ENCODE measurements around the gene UBE2Z. TPM values are rescaled to one million over a fixed set of nuclear protein-coding genes. Genes with fewer than 3 reads are reported as not detected.

Gene UBE2Z
- total and polyA plus RNA-seq, 2 of the 8 experiments (the other 6 are each of a cell fraction or from before 2014, with no cell fraction given): 73.4 to 75.9 TPM

- H3K4me2 ChIP-seq (ENCODE audit: insufficient read depth in 1 of 2, low read depth in 2 of 2, low read length in 2 of 2): no peak overlapping the region
- peak overlapping the region; percentile 62; the same call in 1 of the 2 replicates for H2BK12ac ChIP-seq (ENCODE audit: low read depth, low read length)
- no peak overlapping the region for H3K27ac ChIP-seq (ENCODE audit: low read depth, low read length)
- CTCF ChIA-PET (ENCODE audit: partially characterized antibody): interaction anchor here (0.6 to 63.3 kb wide), 56 partner anchors 10 to 411 kb away, joined by 3 to 2590 read pairs (median 6); partner anchors contain the start of genes CALCOCO2, HOXB13, PRAC1 and PRAC2
- H3K4me1 ChIP-seq (replicated peaks in 1 of 4; ENCODE audit: control insufficient read depth in 3 of 4, insufficient read depth in 4 of 4, low read length in 3 of 4): no peaks in the 10 kb centered on the region
- H3K18ac ChIP-seq (ENCODE audit: extremely low read depth, low read length): no peak overlapping the region
- 0 out of 2 replicates have a peak overlapping the region, but pooled peaks have one; percentile 2 for H2BK20ac ChIP-seq (ENCODE audit: low read length)
- FAIRE-seq (peak; percentile 73), DNase-seq (ENCODE audit: low read depth in 1 of 2, low spot score in 2 of 2) (peak in 1 of 2 experiments; percentile 61)
- no peaks in the 10 kb centered on the region for H3K79me2 ChIP-seq (ENCODE audit: control insufficient read depth in 1 of 2, insufficient read depth in 2 of 2, low read length in 2 of 2)
- no peak overlapping the region for H4K91ac ChIP-seq (replicated peaks; ENCODE audit: insufficient read length, low read length)
- no peak overlapping the region for H2AFZ ChIP-seq (ENCODE audit: low read length)
- H3K56ac ChIP-seq (replicated peaks; ENCODE audit: insufficient read length, low read depth, low read length): peak overlapping the region; percentile 9
- no peak overlapping the region; the same call in 1 of the 2 replicates for H2BK15ac ChIP-seq (ENCODE audit: low read length)
- no peak overlapping the region for H4K8ac ChIP-seq (ENCODE audit: extremely low read depth, insufficient read depth, low read length)
- WGBS, 2 experiments (ENCODE audit: extremely low coverage in 1 of 2, insufficient coverage in 1 of 2, insufficient read length in 1 of 2, insufficient replicate concordance in 2 of 2, low coverage in 1 of 2, low lambda C conversion rate in 2 of 2, missing lambda C conversion rate in 1 of 2): 34% methylated on average over 12 of the region's 12 CpGs; no CpG with 5 or more reads in 1 of the 2 experiments
- no peaks in the 10 kb centered on the region for H4K20me1 ChIP-seq (replicated peaks in 1 of 2; ENCODE audit: control insufficient read depth in 1 of 2, insufficient read depth in 2 of 2, low read length in 2 of 2)
- H3K4me3 ChIP-seq (ENCODE audit: extremely low read depth in 1 of 4, insufficient read depth in 2 of 4, low read depth in 3 of 4, low read length in 4 of 4): no peak overlapping the region
- no peak overlapping the region for H3K23ac ChIP-seq (ENCODE audit: insufficient read length)
- no peak overlapping the region for H2BK120ac ChIP-seq (replicated peaks; ENCODE audit: low read depth, low read length)
- no peak overlapping the region for H3K14ac ChIP-seq (ENCODE audit: insufficient read length)
- no peaks in the 10 kb centered on the region for H3K79me1 ChIP-seq (ENCODE audit: low read depth, low read length)
- H2AK5ac ChIP-seq (ENCODE audit: low read depth, low read length): no peak overlapping the region
- POLR2A ChIA-PET (ENCODE audit: partially characterized antibody): interaction anchor here (0.6 to 1.6 kb wide), 9 partner anchors 9 to 208 kb away, joined by 3 to 5 read pairs (median 3); partner anchors contain the start of genes ATP5MC1 and TTLL6
- no peaks in the 10 kb centered on the region; a peak in 1 of 7 replicates for H3K27me3 ChIP-seq (replicated peaks in 1 of 4; ENCODE audit: control insufficient read depth in 3 of 4, extremely low read depth in 1 of 4, insufficient read depth in 3 of 4, low read length in 3 of 4)
- no peak overlapping the region for H2BK5ac ChIP-seq (ENCODE audit: low read depth, low read length)
- no peaks in the 10 kb centered on the region for H3K9me3 ChIP-seq (ENCODE audit: insufficient read depth in 2 of 2, low read depth in 1 of 2, low read length in 1 of 2)
- no peak overlapping the region for H3K9ac ChIP-seq (replicated peaks in 1 of 4; ENCODE audit: extremely low read depth in 1 of 4, low read depth in 3 of 4, low read length in 3 of 4)
- H3K23me2 ChIP-seq (ENCODE audit: low read depth, low read length): no peaks in the 10 kb centered on the region
- no peaks in the 10 kb centered on the region for H3K36me3 ChIP-seq (ENCODE audit: control insufficient read depth in 2 of 4, insufficient read depth in 4 of 4, low read length in 3 of 4)
- H4K5ac ChIP-seq (ENCODE audit: insufficient read length, low read depth, low read length): no peak overlapping the region
- peak overlapping the region; percentile 49 for H3K4ac ChIP-seq (replicated peaks; ENCODE audit: insufficient read length, low read depth, low read length)
- no peak for TF ChIP-seq FOSL1 (IDR thresholded peaks at IDR 0.05; ENCODE audit: insufficient read depth, low read depth, low read length)
- TF ChIP-seq RXRA (IDR thresholded peaks at IDR 0.05; ENCODE audit: insufficient read depth, low read depth, low read length): no peak
- no peak for TF ChIP-seq TAF1 (IDR thresholded peaks at IDR 0.05; ENCODE audit: low read depth, low read length)
- TF ChIP-seq CTCF (IDR thresholded peaks at IDR 0.05; ENCODE audit: control extremely low read depth in 1 of 3, insufficient read depth in 1 of 3, low read depth in 1 of 3, low read length in 3 of 3): peak; percentile 59 to 99 (median 91)
- TF ChIP-seq SP4 (IDR thresholded peaks at IDR 0.05; ENCODE audit: low read length): no peak
- TF ChIP-seq RAD21 (IDR thresholded peaks at IDR 0.05 in 1 of 2, conservative IDR thresholded peaks at IDR 0.05 in 1 of 2; ENCODE audit: low read depth in 2 of 2, low read length in 2 of 2): peak; percentile 98 to 99
- no peak for TF ChIP-seq TCF12 (IDR thresholded peaks at IDR 0.05; ENCODE audit: low read depth, low read length)
- no peak for TF ChIP-seq NANOG (IDR thresholded peaks at IDR 0.05; ENCODE audit: insufficient read depth, low read depth, low read length, poor library complexity, severe bottlenecking)
These were observed 29.0 kb upstream of the UBE2Z start for GRCh38 chr17:48878920-48879898.
